HG03175 (cell line): ENCODE data around the gene ANGEL2.
"Not testable (repeated sequence)": the region's sequence is repeated elsewhere in the genome, so short reads cannot be mapped to it uniquely, and the experiment has no call there.

Source experiments
- ATAC-seq: cut with Tn5 transposase; IDR thresholded peaks from one replicate; pipeline ENCODE4 v1.9.1; 2021; ENCODE audit warnings: mild to moderate bottlenecking, moderate library complexity; ENCODE audit not compliant: unreplicated experiment

ANGEL2 gene

DNA sequence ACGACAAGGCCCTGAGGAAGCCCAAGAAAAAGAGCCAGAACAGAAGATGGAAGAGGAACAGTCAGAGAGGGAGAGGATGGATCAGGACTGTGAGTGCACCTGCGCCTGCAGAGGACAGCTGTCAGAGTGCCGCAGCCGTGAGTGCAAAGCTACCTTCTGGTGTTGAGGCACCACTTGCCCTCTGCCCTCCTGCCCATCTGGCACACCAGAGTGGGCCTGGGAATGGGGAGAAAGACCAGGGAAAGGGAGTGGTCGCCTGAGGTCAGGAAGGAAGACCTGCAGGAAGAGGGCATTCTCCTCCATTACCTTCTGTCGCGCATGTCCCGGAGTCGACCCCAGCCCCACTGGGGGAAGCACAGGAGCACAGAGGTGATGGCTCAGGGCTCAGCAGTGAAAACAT lies 39.1 kb downstream of the ANGEL2 start:
- ATAC-seq: no peak

- ATAC-seq: no peak
These were observed 40.4 kb downstream of the ANGEL2 start for GRCh38 chr1:212975111-212975918.

- ATAC-seq: no peak
These were observed 41.0 kb downstream of the ANGEL2 start for GRCh38 chr1:212974711-212975110.

GRCh38 chr1:212973899-212974298 lies 41.8 kb downstream of the ANGEL2 start:
- ATAC-seq: no peak

- no peak for ATAC-seq
These were observed 42.2 kb downstream of the ANGEL2 start for GRCh38 chr1:212973426-212973825.

DNA sequence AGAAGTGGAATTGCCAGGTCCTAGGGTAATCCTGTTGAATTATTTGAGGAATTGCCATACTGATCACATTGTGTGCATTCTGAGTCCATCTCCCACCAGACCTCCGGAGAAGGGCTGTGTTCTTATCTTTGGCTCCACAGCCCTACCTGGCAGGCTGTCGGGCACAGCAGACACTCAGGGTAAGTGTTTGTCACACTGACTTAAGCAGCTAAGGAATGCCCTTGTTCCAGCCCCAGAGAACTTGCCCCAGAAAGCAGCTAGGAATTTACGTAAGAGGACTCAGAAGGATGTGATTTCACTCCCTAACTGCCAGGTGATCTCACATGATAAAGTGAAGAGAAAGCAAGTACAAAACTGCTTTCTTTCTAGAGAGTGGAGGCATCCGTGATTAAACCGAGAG lies 44.4 kb downstream of the ANGEL2 start:
- no peak for ATAC-seq

DNA sequence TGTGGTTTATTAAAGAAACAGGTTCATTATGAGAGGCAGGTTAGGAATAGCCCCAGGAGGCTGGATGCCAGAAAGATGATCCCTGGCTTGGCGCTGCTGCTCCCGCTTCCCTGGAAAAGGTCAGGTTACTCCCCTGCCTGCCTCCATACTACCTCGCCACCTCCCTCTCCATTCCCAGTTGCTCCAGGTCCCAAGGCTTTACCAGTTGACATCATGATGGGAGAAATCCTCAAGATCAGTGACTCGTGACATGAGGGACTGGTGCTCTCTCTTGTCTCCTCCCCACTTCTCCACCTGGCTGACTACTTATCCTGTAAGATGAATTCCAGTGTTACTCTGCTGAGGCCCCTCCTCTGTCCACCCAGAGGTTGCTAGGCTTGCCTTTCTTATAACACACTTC lies 45.6 kb downstream of the ANGEL2 start:
- ATAC-seq: no peak

GRCh38 chr1:212968368-212968863 lies 47.3 kb downstream of the ANGEL2 start:
- no peak for ATAC-seq

- peak; percentile 65 for ATAC-seq
These were observed 47.9 kb downstream of the ANGEL2 start for GRCh38 chr1:212967801-212968200.

DNA sequence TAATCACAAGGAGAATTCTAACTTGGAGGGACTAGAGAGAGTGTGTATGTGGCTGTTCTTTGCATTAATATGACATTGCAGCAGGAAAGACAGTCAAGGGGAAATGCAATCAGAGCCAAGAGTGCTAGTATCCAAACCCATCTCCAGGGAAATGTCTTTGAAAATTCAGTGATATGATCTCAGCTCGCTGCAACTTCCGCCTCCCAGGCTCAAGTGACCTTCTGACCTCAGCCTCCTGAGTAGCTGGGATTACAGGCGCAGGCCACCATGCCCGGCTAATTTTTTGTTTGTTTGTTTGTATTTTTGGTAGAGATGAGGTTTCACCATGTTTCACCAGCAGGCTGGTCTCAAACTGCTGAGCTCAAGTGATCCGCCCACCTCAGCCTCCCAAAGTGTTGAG lies 49.1 kb downstream of the ANGEL2 start:
- ATAC-seq: no peak

DNA sequence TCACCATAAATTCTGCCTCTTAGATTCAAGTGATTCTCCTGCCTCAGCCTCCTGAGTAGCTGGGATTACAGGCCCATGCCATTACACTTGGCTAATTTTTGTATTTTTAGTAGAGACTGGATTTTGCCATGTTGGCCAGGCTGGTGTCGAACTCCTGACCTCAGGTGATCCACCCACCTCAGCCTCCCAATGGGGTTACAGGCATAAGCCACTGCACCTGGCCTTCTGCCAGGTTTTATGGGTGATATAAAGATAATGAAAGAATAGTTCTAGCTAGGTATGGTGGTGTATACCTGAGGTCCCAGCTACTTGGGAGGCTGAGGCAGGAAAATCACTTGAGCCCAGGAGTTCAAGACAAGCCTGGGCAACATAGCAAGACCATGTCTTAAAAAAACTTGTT lies 50.7 kb downstream of the ANGEL2 start:
- ATAC-seq: not testable (repeated sequence)

DNA sequence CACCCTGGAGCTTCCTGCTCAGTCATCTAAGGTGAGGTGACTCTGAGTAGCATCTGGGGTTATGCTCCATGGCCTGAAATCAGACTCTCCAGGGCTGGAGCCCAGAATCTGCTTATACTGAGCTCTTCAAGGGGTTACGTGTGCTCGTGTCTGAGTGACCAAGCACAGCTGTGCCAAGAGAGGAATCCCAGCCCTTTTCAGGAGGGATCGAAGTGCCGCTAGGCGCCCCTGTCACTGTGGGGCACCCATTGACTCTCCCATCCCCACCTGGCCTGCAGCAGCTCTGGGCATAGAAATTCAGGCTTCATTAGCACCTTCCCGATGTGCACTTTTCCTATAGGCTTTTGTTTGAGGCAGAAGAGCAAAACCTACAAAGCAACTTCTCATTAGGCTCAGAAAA lies 51.6 kb downstream of the ANGEL2 start:
- ATAC-seq: no peak

- ATAC-seq: no peak
These were observed 53.2 kb downstream of the ANGEL2 start for GRCh38 chr1:212962509-212962908.

GRCh38 chr1:212960932-212961331 lies 54.7 kb downstream of the ANGEL2 start:
- ATAC-seq: no peak

- peak; percentile 84 for ATAC-seq
These were observed 56.1 kb downstream of the ANGEL2 start for GRCh38 chr1:212959266-212960220.

DNA sequence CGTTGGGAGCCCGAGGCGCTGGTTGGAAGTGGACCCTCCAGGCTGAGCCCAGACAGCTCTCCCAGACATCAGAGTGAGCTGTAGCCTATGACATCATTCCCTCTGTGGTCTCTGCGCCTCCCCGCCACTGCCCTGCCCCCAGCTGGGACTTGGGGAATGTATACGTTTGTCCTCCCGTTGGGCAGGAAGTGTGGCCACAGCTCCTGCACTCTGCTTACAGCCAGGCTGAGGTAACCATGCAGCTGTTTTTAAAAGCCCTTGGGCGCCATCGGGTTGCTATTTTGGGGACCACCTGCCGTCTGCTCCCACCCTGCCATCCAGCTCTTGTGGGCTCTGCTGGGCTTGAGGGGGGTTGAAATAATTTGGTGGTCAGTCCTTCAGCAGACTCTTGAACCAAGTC lies 57.5 kb downstream of the ANGEL2 start:
- ATAC-seq: no peak

DNA sequence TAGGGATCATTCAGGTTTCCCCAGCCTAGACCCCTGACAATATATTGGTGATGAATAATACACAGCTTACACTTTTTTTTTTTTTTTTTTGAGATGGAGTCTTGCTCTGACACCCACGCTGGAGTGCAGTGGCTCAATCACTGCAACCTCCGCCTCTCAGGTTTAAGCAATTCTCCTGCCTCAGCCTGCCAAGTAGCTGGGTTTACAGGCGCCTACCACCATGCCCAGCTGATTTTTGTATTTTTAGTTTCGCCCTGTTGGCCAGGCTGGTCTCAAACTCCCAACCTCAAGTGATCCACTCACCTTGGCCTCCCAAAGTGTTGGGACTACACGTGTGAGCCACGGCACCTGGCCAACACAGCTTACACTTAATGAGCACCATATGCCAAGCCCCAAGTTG lies 58.1 kb downstream of the ANGEL2 start:
- ATAC-seq: no peak

GRCh38 chr1:212955961-212956620 lies 59.6 kb downstream of the ANGEL2 start:
- no peak for ATAC-seq

DNA sequence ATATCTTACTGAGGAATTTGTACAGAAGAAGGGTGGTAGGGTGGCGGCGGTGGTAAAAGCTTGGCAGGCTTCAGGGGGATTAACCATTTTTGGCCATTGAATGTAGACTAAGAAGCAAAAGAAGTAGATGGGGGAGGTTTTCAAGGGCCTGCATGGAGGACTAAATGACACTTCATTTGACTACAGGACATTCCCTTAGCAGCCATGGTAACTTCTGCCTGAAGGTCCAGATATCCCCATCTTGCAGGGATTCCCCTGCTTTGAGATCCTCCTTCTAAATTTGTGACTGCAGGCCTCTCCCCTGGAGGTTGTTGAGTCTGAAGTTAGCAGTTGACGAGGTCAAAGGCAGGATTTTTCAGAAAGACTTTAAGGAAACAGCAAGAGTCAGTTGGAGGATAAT lies 60.6 kb downstream of the ANGEL2 start:
- ATAC-seq: no peak

DNA sequence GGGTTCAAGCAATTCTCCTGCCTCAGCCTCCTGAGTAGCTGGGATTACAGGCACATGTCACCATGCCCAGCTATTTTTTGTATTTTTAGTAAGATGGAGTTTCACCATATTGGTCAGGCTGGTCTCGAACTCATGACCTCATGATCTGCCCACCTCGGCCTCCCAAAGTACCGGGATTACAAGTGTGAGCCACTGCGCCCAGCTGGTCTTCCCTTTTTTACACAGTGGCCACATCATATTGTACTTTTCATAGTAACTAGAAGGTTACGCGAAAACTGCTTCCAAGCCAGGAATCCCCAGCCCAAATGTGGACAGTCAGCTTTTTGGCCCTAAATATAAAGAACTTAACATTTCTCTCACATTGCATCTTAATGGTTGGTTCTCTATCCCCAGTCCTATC lies 61.2 kb downstream of the ANGEL2 start:
- ATAC-seq: no peak

- no peak for ATAC-seq
These were observed 62.3 kb downstream of the ANGEL2 start for GRCh38 chr1:212953321-212953720.
